K562 (cell line): ENCODE results near the gene CEP85L. TPM values are rescaled to one million over a fixed set of nuclear protein-coding genes. Genes with fewer than 3 reads are reported as not detected.
A peak's percentile ranks its signal among the peaks of the same experiment; 100 is the strongest.

Experiments
- HMBOX1 ChIP-seq: sonication (generic); IDR thresholded peaks from 2 replicates; pipeline ENCODE4 v1.6.1; 2016
- HNRNPLL ChIP-seq: fragments of 200-400 bp; formaldehyde crosslinking; IDR thresholded peaks from 2 replicates; pipeline ENCODE4 v1.6.1; 2017; ENCODE audit warnings: low read length, low read depth, mild to moderate bottlenecking; ENCODE audit not compliant: poor library complexity, severe bottlenecking
- MAFF ChIP-seq: IDR thresholded peaks from 2 replicates; pipeline ENCODE4 v1.6.1; 2012; ENCODE audit warnings: low read length, improper control_type of control experiment
- MEIS2 ChIP-seq: fragments of 450-650 bp; IDR thresholded peaks from 2 replicates; pipeline ENCODE4 v1.6.1; 2014; ENCODE audit warnings: mild to moderate bottlenecking; ENCODE audit not compliant: partially characterized antibody
- PYGO2 ChIP-seq: fragments of 450-650 bp; IDR thresholded peaks from 2 replicates; pipeline ENCODE4 v1.6.1; 2016; ENCODE audit warnings: mild to moderate bottlenecking, missing genetic modification characterization, moderate library complexity, missing compliant biosample characterization
- RBM14 ChIP-seq: fragments of 200-400 bp; formaldehyde crosslinking; IDR thresholded peaks from 2 replicates; pipeline ENCODE4 v1.6.1; 2018; ENCODE audit warnings: low read depth, mild to moderate bottlenecking, low read length, moderate library complexity, borderline replicate concordance; ENCODE audit not compliant: insufficient read depth
- SNIP1 ChIP-seq: fragments of 450-650 bp; IDR thresholded peaks from 2 replicates; pipeline ENCODE4 v1.7.1; 2017; ENCODE audit warnings: low read depth, mild to moderate bottlenecking
- SOX6 ChIP-seq: fragments of 450-650 bp; IDR thresholded peaks from 2 replicates; pipeline ENCODE4 v1.6.1; 2014; ENCODE audit warnings: mild to moderate bottlenecking
- ZBTB11 ChIP-seq, 3 experiments: fragments of 200-800 bp in 1 of 3; fragments of 250-450 bp in 1 of 3; fragments of 450-650 bp in 1 of 3; sonication (Bioruptor Pico) in 1 of 3; sonication (Bioruptor generic) in 1 of 3; formaldehyde crosslinking in 1 of 3; IDR thresholded peaks; 2 replicates each; pipeline versions ENCODE4 v1.6.1 to v1.8.0; 2016 to 2022; ENCODE audit warnings: mild to moderate bottlenecking in 2 of 3, missing genetic modification characterization in 2 of 3, missing compliant biosample characterization in 1 of 3, moderate library complexity in 1 of 3
- ZEB2 ChIP-seq: fragments of 450-650 bp; IDR thresholded peaks from 2 replicates; pipeline ENCODE4 v1.6.1; 2016
- ZNF133 ChIP-seq: fragments of 250-450 bp; sonication (Bioruptor Pico); IDR thresholded peaks from 2 replicates; pipeline ENCODE4 v1.4.0; 2020; ENCODE audit warnings: mild to moderate bottlenecking
- polyA plus RNA-seq, 8 experiments: library from polyadenylated mRNA; depleted of rRNA in 4 of 8; stranded (reverse) in 5 of 8; unstranded in 3 of 8; fragments of >200 nt; fragmentation: Nextera tagmentation in 2 of 8; fragmentation: Illumina TruSeq in 1 of 8; extraction: Ambion mirVana in 2 of 8; extraction: Trizol in 1 of 8; gene quantifications; 2 replicates each; pipeline versions ENCODE4 v1.2.1 to v1.2.3, GENCODE V29; 2011 to 2014; ENCODE audit warnings: inconsistent platforms in 1 of 8, missing spikeins in 1 of 8
- total RNA-seq, 7 experiments: library from RNA; depleted of rRNA in 6 of 7; stranded (reverse); fragments of >200 nt in 6 of 7; fragmentation: Illumina TruSeq in 2 of 7; extraction: Trizol in 2 of 7; gene quantifications; 2 replicates each; pipeline versions ENCODE4 v1.2.1 to v1.2.3, GENCODE V29; 2011 to 2021; ENCODE audit warnings: low replicate concordance in 1 of 7

Gene CEP85L
- total and polyA plus RNA-seq, 9 of the 15 experiments (the other 6 are each of a cell fraction or from before 2014, with no cell fraction given) = 4.5 to 15.8 (median 8.3) TPM

DNA sequence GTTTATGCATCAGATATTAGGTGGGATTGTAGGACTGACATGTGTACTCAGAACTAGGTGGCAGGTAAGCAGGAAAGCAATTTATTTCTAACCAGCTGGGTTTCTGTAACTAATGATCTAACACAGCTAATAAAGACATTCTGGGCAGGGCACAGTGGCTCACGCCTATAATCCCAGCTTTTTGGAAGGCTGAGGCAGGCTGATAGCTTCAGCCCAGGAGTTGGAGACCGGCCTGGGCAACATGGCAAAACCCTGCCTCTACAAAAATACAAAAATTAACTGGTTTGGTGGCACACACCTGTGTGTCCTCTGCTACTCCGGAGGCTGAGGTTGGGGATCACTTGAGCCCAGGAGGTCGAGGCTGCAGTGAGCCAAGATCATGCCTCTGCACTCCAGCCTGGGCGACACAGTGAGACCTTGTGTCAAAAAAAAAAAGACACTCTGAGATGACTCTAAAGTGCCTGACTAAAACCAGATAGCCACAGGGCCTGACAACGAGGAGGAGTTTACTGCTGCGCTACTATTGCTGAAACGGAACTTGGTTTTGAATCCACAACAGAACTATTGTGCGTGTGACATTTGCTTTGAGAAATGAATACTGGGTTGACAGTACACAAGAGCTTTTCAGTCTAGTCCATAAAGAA, 29.2 kb upstream of the CEP85L start (continued):
- TF ChIP-seq ZEB2 (no peak), MAFF (no peak), SNIP1 (no peak), PYGO2 (tag) (0 out of 2 replicates have a peak, but pooled peaks have one; percentile 22), ZBTB11 (CRISPR knock-in tag; IDR thresholded peaks at IDR 0.05) (no peak), HMBOX1 (peak; percentile 82), RBM14 (no peak), ZNF133 (CRISPR knock-in tag) (no peak), MEIS2 (peak; percentile 18), HNRNPLL (no peak), SOX6 (0 out of 2 replicates have a peak, but pooled peaks have one; percentile 17)
